Cardiac muscle cell (in vitro differentiated cells and primary cell): ENCODE measurements around the gene LAPTM4A. TPM values are rescaled to one million over a fixed set of nuclear protein-coding genes. Genes with fewer than 3 reads are reported as not detected.
A peak's percentile ranks its signal among the peaks of the same experiment; 100 is the strongest.

Source experiments
- DNase-seq, 2 donors: peaks; one replicate each; pipeline versions ENCODE4 v3.0.0 to v3.0.0-alpha.2; 2010 to 2017; ENCODE audit warnings: low read depth in 1 of 2, low spot score in 1 of 2
- H3K27ac ChIP-seq: fragments of 200-600 bp; sonication (generic); 2 replicates; pipeline ENCODE4 v1.5.1; 2016
- H3K27me3 ChIP-seq: fragments of 200-600 bp; sonication (generic); 2 replicates; pipeline ENCODE4 v1.6.0; 2016; ENCODE audit warnings: control low read depth
- H3K36me3 ChIP-seq: fragments of 200-600 bp; sonication (generic); 2 replicates; pipeline ENCODE4 v1.5.1; 2016; ENCODE audit warnings: control low read depth
- H3K4me1 ChIP-seq: fragments of 200-600 bp; sonication (generic); 2 replicates; pipeline ENCODE4 v1.8.1; 2017; ENCODE audit warnings: low read depth, mild to moderate bottlenecking, mixed run types
- H3K4me3 ChIP-seq: fragments of 200-600 bp; sonication (generic); 2 replicates; pipeline ENCODE4 v1.5.1; 2016; ENCODE audit warnings: mild to moderate bottlenecking
- H3K9me3 ChIP-seq: fragments of 200-600 bp; sonication (generic); 2 replicates; pipeline ENCODE4 v1.5.1; 2017; ENCODE audit warnings: low read depth, mild to moderate bottlenecking, control low read depth
- polyA plus RNA-seq: library from polyadenylated mRNA; unstranded; fragments of >200 nt; fragmentation: Nextera tagmentation; extraction: Ambion mirVana; gene quantifications from 2 replicates; pipeline ENCODE4 v1.2.1, GENCODE V29; 2016
- total RNA-seq: library from RNA; depleted of rRNA; stranded (reverse); fragments of >200 nt; gene quantifications from 2 replicates; pipeline ENCODE4 v1.2.3, GENCODE V29; 2016
- TF ChIP-seq, protein P1 (sequence below): IDR thresholded peaks from 2 replicates; pipeline ENCODE4 v1.5.1; 2012; ENCODE audit warnings: low read depth, mild to moderate bottlenecking, low read length

Gene LAPTM4A
- total and polyA plus RNA-seq, 2 experiments from 2014 or later = 119 to 425 TPM

GRCh38 chr2:20021405-20022009 is 29.9 kb downstream of the LAPTM4A start:
- no peaks in the 10 kb centered on the region for H3K9me3 ChIP-seq
- TF ChIP-seq, protein P1, sequence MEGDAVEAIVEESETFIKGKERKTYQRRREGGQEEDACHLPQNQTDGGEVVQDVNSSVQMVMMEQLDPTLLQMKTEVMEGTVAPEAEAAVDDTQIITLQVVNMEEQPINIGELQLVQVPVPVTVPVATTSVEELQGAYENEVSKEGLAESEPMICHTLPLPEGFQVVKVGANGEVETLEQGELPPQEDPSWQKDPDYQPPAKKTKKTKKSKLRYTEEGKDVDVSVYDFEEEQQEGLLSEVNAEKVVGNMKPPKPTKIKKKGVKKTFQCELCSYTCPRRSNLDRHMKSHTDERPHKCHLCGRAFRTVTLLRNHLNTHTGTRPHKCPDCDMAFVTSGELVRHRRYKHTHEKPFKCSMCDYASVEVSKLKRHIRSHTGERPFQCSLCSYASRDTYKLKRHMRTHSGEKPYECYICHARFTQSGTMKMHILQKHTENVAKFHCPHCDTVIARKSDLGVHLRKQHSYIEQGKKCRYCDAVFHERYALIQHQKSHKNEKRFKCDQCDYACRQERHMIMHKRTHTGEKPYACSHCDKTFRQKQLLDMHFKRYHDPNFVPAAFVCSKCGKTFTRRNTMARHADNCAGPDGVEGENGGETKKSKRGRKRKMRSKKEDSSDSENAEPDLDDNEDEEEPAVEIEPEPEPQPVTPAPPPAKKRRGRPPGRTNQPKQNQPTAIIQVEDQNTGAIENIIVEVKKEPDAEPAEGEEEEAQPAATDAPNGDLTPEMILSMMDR = no peak
- no peak overlapping the region for H3K4me3 ChIP-seq
- no peak for DNase-seq
- no peaks in the 10 kb centered on the region for H3K36me3 ChIP-seq
- no peak overlapping the region for H3K27ac ChIP-seq
- peaks cover 9% of the 10 kb centered on the region for H3K4me1 ChIP-seq
- no peaks in the 10 kb centered on the region for H3K27me3 ChIP-seq

GRCh38 chr2:20019747-20020146 is 31.7 kb downstream of the LAPTM4A start:
- H3K27me3 ChIP-seq = no peaks in the 10 kb centered on the region
- no peak for DNase-seq
- H3K4me1 ChIP-seq = peaks cover 9% of the 10 kb centered on the region
- H3K9me3 ChIP-seq = no peaks in the 10 kb centered on the region
- TF ChIP-seq, protein P1 = no peak
- H3K4me3 ChIP-seq = no peak overlapping the region
- H3K27ac ChIP-seq = no peak overlapping the region
- no peaks in the 10 kb centered on the region for H3K36me3 ChIP-seq

- no peaks in the 10 kb centered on the region for H3K27me3 ChIP-seq
- TF ChIP-seq, protein P1 = no peak
Measured at GRCh38 chr2:20018601-20019152, 32.8 kb downstream of the LAPTM4A start.

GRCh38 chr2:20016346-20016745 is 35.1 kb downstream of the LAPTM4A start:
- Histone ChIP-seq H3K9me3 (no peaks in the 10 kb centered on the region), H3K27me3 (peaks cover 10% of the 10 kb centered on the region), H3K4me1 (peaks cover 8% of the 10 kb centered on the region), H3K27ac (no peak overlapping the region), H3K4me3 (no peak overlapping the region), H3K36me3 (no peaks in the 10 kb centered on the region)
- DNase-seq = no peak
- TF ChIP-seq, protein P1 = no peak

More at GRCh38 chr2:20018601-20019152, 32.8 kb downstream of the LAPTM4A start:
- Histone ChIP-seq H3K9me3 (no peaks in the 10 kb centered on the region), H3K27ac (no peak overlapping the region), H3K4me3 (no peak overlapping the region), H3K36me3 (no peaks in the 10 kb centered on the region), H3K4me1 (peaks cover 2% of the 10 kb centered on the region)
- no peak for DNase-seq

- Histone ChIP-seq H3K27me3 (peaks cover 16% of the 10 kb centered on the region), H3K4me1 (peaks cover 8% of the 10 kb centered on the region), H3K36me3 (no peaks in the 10 kb centered on the region), H3K4me3 (no peak overlapping the region), H3K9me3 (no peaks in the 10 kb centered on the region), H3K27ac (no peak overlapping the region)
- peak; percentile 71 to 78 for DNase-seq
- TF ChIP-seq, protein P1 = peak; percentile 57
Measured at GRCh38 chr2:20015482-20016083, 35.8 kb downstream of the LAPTM4A start.
